GM21825 (cell line): ENCODE measurements around the gene NRF1.
"Not testable (repeated sequence)": the region's sequence is repeated elsewhere in the genome, so short reads cannot be mapped to it uniquely, and the experiment has no call there.

Experiments used
- ATAC-seq: cut with Tn5 transposase; IDR thresholded peaks from one replicate; pipeline ENCODE4 v1.9.1; 2021; ENCODE audit warnings: mild to moderate bottlenecking, moderate library complexity; ENCODE audit not compliant: unreplicated experiment

Gene NRF1

GRCh38 chr7:129646369-129647021, 35.0 kb downstream of the NRF1 start:
- no peak for ATAC-seq

GRCh38 chr7:129649128-129649690, 37.7 kb downstream of the NRF1 start:
- no peak for ATAC-seq

- no peak for ATAC-seq
These were observed 38.7 kb downstream of the NRF1 start for GRCh38 chr7:129650056-129650758.

- ATAC-seq = no peak
These were observed 41.4 kb downstream of the NRF1 start for GRCh38 chr7:129652914-129653313.

- no peak for ATAC-seq
These were observed 44.3 kb downstream of the NRF1 start for GRCh38 chr7:129655811-129656210.

- no peak for ATAC-seq
These were observed 45.8 kb downstream of the NRF1 start for GRCh38 chr7:129657363-129657762.

GRCh38 chr7:129659907-129660306, 48.4 kb downstream of the NRF1 start:
- ATAC-seq = not testable (repeated sequence)

GRCh38 chr7:129661645-129662182, 50.2 kb downstream of the NRF1 start:
- ATAC-seq = no peak

GRCh38 chr7:129663240-129663639, 51.7 kb downstream of the NRF1 start:
- not testable (repeated sequence) for ATAC-seq

- ATAC-seq = no peak
These were observed 52.8 kb downstream of the NRF1 start for GRCh38 chr7:129664029-129665012.

- no peak for ATAC-seq
These were observed 53.5 kb downstream of the NRF1 start for GRCh38 chr7:129665013-129665401.

GRCh38 chr7:129667116-129667515, 55.6 kb downstream of the NRF1 start:
- ATAC-seq = no peak

GRCh38 chr7:129667551-129667950, 56.0 kb downstream of the NRF1 start:
- no peak for ATAC-seq

- ATAC-seq = no peak
These were observed 58.4 kb downstream of the NRF1 start for GRCh38 chr7:129669901-129670300.

- ATAC-seq = no peak
These were observed 59.1 kb downstream of the NRF1 start for GRCh38 chr7:129670656-129671055.

- no peak for ATAC-seq
These were observed 59.7 kb downstream of the NRF1 start for GRCh38 chr7:129671266-129671665.

GRCh38 chr7:129674475-129674874, 63.0 kb downstream of the NRF1 start:
- ATAC-seq = not testable (repeated sequence)

- no peak for ATAC-seq
These were observed 64.0 kb downstream of the NRF1 start for GRCh38 chr7:129675521-129675920.

- ATAC-seq = no peak
These were observed 64.7 kb downstream of the NRF1 start for GRCh38 chr7:129676017-129676897.

GRCh38 chr7:129677796-129678195, 66.3 kb downstream of the NRF1 start:
- ATAC-seq = no peak
